ENCODE results near the gene RNF14.

DNA sequence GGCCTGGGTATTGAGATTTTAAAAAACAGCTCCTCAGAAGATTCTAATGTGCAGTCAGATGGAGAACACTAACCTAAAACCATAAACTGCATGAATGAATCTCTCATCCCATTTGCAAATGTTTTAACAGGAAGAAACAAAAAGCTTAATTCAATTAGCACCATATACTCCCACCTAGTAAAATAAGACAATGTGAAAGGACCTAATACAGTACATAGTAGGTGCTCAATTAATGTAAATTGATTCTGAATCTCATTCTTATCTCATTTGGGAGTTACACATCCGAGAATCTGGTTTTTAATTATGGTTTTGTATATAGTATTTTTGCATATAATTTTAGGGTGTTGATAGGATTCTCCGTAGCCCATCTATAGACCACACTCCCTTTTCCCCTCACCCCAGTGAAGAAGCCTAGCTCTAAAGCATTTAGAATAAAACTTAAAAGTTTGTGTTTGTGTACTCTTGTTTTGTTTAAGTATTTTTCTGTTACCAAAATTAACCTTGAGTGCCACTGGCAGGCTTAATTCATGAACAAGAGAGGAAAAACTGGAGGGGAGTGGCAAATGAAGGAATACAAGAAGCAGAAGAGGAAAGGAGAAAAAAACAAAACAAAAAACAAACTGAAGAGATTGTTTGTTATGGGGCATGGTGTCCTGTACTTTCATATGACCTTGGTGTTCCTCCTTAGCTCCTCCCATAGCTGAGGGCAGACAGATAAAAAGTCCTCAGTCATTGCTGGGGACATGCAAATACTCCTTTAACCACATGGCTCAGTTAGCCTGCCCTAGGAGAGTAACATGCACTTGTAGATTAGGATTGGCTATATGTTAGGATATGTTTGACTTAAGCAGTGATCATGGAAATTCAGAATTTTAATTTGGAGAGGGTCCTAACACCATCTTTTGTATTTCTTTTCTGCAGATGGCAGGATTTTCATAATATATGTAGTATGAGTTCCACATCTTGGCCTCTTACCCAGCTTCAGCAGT, 1.2 kb downstream of the RNF14 start:
- TF ChIP-seq, protein P1, sequence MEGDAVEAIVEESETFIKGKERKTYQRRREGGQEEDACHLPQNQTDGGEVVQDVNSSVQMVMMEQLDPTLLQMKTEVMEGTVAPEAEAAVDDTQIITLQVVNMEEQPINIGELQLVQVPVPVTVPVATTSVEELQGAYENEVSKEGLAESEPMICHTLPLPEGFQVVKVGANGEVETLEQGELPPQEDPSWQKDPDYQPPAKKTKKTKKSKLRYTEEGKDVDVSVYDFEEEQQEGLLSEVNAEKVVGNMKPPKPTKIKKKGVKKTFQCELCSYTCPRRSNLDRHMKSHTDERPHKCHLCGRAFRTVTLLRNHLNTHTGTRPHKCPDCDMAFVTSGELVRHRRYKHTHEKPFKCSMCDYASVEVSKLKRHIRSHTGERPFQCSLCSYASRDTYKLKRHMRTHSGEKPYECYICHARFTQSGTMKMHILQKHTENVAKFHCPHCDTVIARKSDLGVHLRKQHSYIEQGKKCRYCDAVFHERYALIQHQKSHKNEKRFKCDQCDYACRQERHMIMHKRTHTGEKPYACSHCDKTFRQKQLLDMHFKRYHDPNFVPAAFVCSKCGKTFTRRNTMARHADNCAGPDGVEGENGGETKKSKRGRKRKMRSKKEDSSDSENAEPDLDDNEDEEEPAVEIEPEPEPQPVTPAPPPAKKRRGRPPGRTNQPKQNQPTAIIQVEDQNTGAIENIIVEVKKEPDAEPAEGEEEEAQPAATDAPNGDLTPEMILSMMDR (IDR thresholded peaks at IDR 0.05), result no peak
- TF ChIP-seq POLR2A (IDR thresholded peaks at IDR 0.05), result no peak

Measured in gastroesophageal sphincter (tissue), 3 donors.